ENCODE data around the gene RALGAPB.
"Not testable (repeated sequence)": the region's sequence is repeated elsewhere in the genome, so short reads cannot be mapped to it uniquely, and the experiment has no call there.

The RALGAPB gene

DNA sequence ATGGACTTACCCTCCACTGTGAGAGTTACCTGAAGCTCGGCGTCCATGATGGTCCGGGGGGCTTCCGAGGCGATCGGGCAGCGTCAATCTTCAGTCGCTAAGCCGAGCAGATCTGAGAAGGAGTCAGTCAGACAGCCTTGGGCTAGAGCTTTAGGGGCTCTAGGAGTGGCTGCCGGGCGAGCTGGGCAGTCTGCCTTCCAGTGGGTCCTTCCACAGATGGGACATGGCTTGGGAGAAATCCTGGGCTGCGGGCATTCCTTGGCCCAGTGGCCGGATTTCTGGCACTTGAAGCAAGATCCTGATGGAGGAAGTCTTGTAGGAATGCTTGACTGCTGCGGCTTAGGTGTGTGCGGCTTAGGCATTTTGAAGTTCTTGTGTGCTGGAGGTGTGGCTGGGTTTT, 123.2 kb downstream of the RALGAPB start:
- not testable (repeated sequence) for H3F3A ChIP-seq (ENCODE audit: insufficient read depth, low read length); H3K4me2 ChIP-seq (ENCODE audit: low read depth, low read length); H4K20me1 ChIP-seq (ENCODE audit: insufficient read depth, low read length); DNase-seq; H3K4me3 ChIP-seq (ENCODE audit: low read length); H3K9me2 ChIP-seq (replicated peaks; ENCODE audit: insufficient read depth, low read length); H3K79me2 ChIP-seq (ENCODE audit: low read length); H2AFZ ChIP-seq (ENCODE audit: low read length); H3K36me3 ChIP-seq (replicated peaks; ENCODE audit: insufficient read depth, low read length); H3K9ac ChIP-seq (ENCODE audit: low read length); H3K4me1 ChIP-seq (ENCODE audit: low read length); H3K27ac ChIP-seq (ENCODE audit: low read length); H3K9me3 ChIP-seq (replicated peaks; ENCODE audit: insufficient read depth, low read length); H3K27me3 ChIP-seq (replicated peaks; ENCODE audit: insufficient read depth, low read length)

DNA sequence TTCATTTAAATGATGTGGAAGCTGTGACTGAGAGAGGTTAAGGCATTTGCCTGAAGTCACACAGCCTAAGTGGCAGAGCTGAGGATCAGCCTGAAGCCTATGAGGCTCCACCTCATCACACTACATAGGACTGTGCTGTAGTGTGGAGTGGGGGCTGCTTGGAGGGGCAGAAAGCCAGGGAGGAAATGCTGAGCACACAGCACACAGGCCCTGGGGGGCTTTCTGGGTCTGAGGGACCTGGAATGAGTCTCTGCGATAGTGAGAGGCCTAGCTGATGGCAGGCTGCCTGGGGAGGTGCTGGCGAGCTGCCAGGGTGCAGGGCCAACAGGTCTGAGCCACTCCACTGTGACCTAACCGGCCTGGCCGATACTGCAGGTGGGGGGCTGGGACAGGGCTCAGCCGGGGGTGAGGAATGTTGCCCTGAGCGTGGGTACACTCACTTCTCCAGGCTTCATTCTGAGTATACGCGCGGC, 126.8 kb downstream of the RALGAPB start:
- H3K79me2 ChIP-seq (ENCODE audit: low read length) = no peaks in the 10 kb centered on the region
- peaks cover 12% of the 10 kb centered on the region; the same call in 1 of the 2 replicates for H3K27me3 ChIP-seq (replicated peaks; ENCODE audit: insufficient read depth, low read length)
- H3F3A ChIP-seq (ENCODE audit: insufficient read depth, low read length) = no peaks in the 10 kb centered on the region
- no peak overlapping the region for H3K4me2 ChIP-seq (ENCODE audit: low read depth, low read length)
- no peaks in the 10 kb centered on the region for H3K36me3 ChIP-seq (replicated peaks; ENCODE audit: insufficient read depth, low read length)
- H3K9me3 ChIP-seq (replicated peaks; ENCODE audit: insufficient read depth, low read length) = no peaks in the 10 kb centered on the region
- H3K9ac ChIP-seq (ENCODE audit: low read length) = no peak overlapping the region
- H3K4me1 ChIP-seq (ENCODE audit: low read length) = no peaks in the 10 kb centered on the region
- H2AFZ ChIP-seq (ENCODE audit: low read length) = no peak overlapping the region
- no peaks in the 10 kb centered on the region for H3K9me2 ChIP-seq (replicated peaks; ENCODE audit: insufficient read depth, low read length)
- DNase-seq = no peak
- no peak overlapping the region for H3K4me3 ChIP-seq (ENCODE audit: low read length)
- H3K27ac ChIP-seq (ENCODE audit: low read length) = no peak overlapping the region
- TF ChIP-seq EZH2 (optimal IDR thresholded peaks at IDR 0.05; ENCODE audit: low read depth, low read length) (no peak), EZH2phosphoT487 (IDR thresholded peaks at IDR 0.05; ENCODE audit: low read length) (no peak)
- TF ChIP-seq, protein P1, sequence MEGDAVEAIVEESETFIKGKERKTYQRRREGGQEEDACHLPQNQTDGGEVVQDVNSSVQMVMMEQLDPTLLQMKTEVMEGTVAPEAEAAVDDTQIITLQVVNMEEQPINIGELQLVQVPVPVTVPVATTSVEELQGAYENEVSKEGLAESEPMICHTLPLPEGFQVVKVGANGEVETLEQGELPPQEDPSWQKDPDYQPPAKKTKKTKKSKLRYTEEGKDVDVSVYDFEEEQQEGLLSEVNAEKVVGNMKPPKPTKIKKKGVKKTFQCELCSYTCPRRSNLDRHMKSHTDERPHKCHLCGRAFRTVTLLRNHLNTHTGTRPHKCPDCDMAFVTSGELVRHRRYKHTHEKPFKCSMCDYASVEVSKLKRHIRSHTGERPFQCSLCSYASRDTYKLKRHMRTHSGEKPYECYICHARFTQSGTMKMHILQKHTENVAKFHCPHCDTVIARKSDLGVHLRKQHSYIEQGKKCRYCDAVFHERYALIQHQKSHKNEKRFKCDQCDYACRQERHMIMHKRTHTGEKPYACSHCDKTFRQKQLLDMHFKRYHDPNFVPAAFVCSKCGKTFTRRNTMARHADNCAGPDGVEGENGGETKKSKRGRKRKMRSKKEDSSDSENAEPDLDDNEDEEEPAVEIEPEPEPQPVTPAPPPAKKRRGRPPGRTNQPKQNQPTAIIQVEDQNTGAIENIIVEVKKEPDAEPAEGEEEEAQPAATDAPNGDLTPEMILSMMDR (IDR thresholded peaks at IDR 0.05; ENCODE audit: low read length) = no peak
- no peaks in the 10 kb centered on the region for H4K20me1 ChIP-seq (ENCODE audit: insufficient read depth, low read length)

DNA sequence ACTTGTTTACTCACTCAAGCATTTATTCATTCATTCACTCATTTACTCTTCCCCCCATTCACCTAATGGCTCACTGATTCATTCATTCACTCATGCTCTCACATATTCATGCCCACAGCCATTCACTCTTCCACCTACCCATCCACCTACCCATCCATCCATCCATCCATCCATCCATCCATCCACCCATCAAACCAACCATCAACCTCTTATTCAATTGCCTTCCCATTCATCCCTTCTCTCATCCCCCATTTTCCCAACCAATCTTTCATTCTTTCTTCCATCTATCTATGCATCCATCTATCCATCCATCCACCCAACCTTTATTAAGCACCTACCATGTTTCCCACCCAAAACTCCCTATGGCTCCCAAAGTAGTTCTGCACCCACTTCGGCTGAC, 127.4 kb downstream of the RALGAPB start:
- H3K4me2 ChIP-seq (ENCODE audit: low read depth, low read length) = no peak overlapping the region
- no peaks in the 10 kb centered on the region for H3K36me3 ChIP-seq (replicated peaks; ENCODE audit: insufficient read depth, low read length)
- no peaks in the 10 kb centered on the region for H3K79me2 ChIP-seq (ENCODE audit: low read length)
- DNase-seq = no peak
- TF ChIP-seq EZH2 (optimal IDR thresholded peaks at IDR 0.05; ENCODE audit: low read depth, low read length) = no peak
- TF ChIP-seq, protein P1 (IDR thresholded peaks at IDR 0.05; ENCODE audit: low read length) = no peak
- no peak for TF ChIP-seq EZH2phosphoT487 (IDR thresholded peaks at IDR 0.05; ENCODE audit: low read length)
- H3K27me3 ChIP-seq (replicated peaks; ENCODE audit: insufficient read depth, low read length) = peaks cover 12% of the 10 kb centered on the region; the same call in 1 of the 2 replicates
- no peaks in the 10 kb centered on the region for H3K4me1 ChIP-seq (ENCODE audit: low read length)
- H3F3A ChIP-seq (ENCODE audit: insufficient read depth, low read length) = no peaks in the 10 kb centered on the region
- H3K27ac ChIP-seq (ENCODE audit: low read length) = no peak overlapping the region
- H4K20me1 ChIP-seq (ENCODE audit: insufficient read depth, low read length) = no peaks in the 10 kb centered on the region
- H3K9me3 ChIP-seq (replicated peaks; ENCODE audit: insufficient read depth, low read length) = no peaks in the 10 kb centered on the region
- no peak overlapping the region for H3K9ac ChIP-seq (ENCODE audit: low read length)
- H3K4me3 ChIP-seq (ENCODE audit: low read length) = no peak overlapping the region
- no peaks in the 10 kb centered on the region for H3K9me2 ChIP-seq (replicated peaks; ENCODE audit: insufficient read depth, low read length)
- no peak overlapping the region for H2AFZ ChIP-seq (ENCODE audit: low read length)

DNA sequence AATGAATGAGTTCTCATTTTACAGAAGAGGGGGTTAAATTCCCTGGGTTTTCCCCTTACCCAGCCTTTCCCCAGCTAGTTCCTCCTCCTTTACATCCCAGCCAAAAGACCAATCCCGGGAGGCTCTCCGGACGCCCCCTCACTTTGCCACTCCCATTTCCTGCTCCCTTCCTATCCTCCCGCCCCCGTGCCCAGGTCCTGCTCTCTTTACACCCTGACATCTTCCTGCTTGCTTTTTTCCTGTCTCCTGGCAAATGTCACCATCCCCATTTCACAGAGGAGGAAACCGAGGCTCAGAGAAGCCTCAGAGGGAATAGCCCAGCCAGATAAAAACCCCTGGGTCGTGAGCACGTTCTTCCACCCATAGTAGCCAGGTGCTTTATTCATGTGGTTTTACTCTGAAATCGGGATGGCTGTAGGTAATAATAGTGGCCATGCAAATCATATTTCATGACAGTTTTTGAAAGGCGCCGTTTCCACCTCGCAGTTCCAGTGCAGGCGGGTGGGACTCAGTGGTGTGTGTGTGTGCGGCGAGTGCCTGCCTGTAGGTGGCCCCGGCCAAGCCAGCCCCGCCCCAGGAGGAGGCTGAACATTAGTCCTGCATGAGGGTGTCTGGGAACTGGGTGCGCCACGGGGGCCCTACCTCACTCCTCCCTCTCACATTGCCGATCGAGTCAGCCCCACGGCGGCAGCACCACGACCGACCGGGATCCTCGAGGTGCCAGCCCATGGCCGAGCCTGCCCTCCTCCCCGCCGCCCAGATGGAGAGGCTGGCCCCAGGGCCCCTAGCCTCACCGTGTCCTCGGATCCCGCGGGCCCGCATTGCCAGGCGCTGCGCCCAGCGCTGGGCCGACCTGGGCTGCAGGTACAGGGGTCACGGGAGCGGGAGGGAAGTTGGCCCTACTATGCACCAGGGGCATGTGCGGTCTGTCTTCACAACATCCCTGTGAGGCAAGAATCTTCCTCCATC, 128.9 kb downstream of the RALGAPB start, which contains the start of gene ARHGAP40:
Gene ARHGAP40, plus strand, starts transcription at position 594 of the 969 bp plus-strand sequence.
- peak; percentile 27 for DNase-seq

More for the DNA sequence above, 128.9 kb downstream of the RALGAPB start, which contains the start of gene ARHGAP40:
- no peaks in the 10 kb centered on the region for H3K9me2 ChIP-seq (replicated peaks; ENCODE audit: insufficient read depth, low read length)
- H3K27me3 ChIP-seq (replicated peaks; ENCODE audit: insufficient read depth, low read length) = peaks cover 12% of the 10 kb centered on the region; the same call in 1 of the 2 replicates
- no peaks in the 10 kb centered on the region for H3K79me2 ChIP-seq (ENCODE audit: low read length)
- H3K36me3 ChIP-seq (replicated peaks; ENCODE audit: insufficient read depth, low read length) = no peaks in the 10 kb centered on the region
- H4K20me1 ChIP-seq (ENCODE audit: insufficient read depth, low read length) = no peaks in the 10 kb centered on the region
- H3F3A ChIP-seq (ENCODE audit: insufficient read depth, low read length) = no peaks in the 10 kb centered on the region
- no peaks in the 10 kb centered on the region for H3K4me1 ChIP-seq (ENCODE audit: low read length)
- no peak within 1 kb of the TSS for H3K9ac ChIP-seq (ENCODE audit: low read length)
- H3K27ac ChIP-seq (ENCODE audit: low read length) = no peak within 1 kb of the TSS
- H3K4me2 ChIP-seq (ENCODE audit: low read depth, low read length) = peak within 1 kb of the TSS; percentile 76
- peak within 1 kb of the TSS; percentile 32; the same call in 1 of the 2 replicates for H3K4me3 ChIP-seq (ENCODE audit: low read length)
- TF ChIP-seq, protein P1 (IDR thresholded peaks at IDR 0.05; ENCODE audit: low read length) = peak; percentile 32
- TF ChIP-seq EZH2phosphoT487 (IDR thresholded peaks at IDR 0.05; ENCODE audit: low read length) = no peak
- H3K9me3 ChIP-seq (replicated peaks; ENCODE audit: insufficient read depth, low read length) = no peaks in the 10 kb centered on the region
- H2AFZ ChIP-seq (ENCODE audit: low read length) = peak within 1 kb of the TSS; percentile 84

All from MM.1S (cell line).